Lower lobe of right lung (tissue), 2 donors: Measurements from ENCODE around the gene NUB1. TPM values are rescaled to one million over a fixed set of nuclear protein-coding genes. Genes with fewer than 3 reads are reported as not detected.

Experiments used
- ATAC-seq, 2 donors: fragments of 200-7000 bp; cut with Tn5 transposase; one replicate each; pipeline ENCODE4 v1.9.1; 2020 to 2022; ENCODE audit warnings: mild to moderate bottlenecking in 2 of 2, moderate library complexity in 2 of 2
- DNase-seq: peaks from one replicate; pipeline ENCODE4 v3.0.0-alpha.2; 2020
- H3K27ac ChIP-seq: fragments of 200-600 bp; one replicate; pipeline ENCODE4 v1.8.0; 2022
- H3K27me3 ChIP-seq: fragments of 200-600 bp; one replicate; pipeline ENCODE4 v1.8.0; 2022; ENCODE audit warnings: low read depth
- H3K36me3 ChIP-seq: fragments of 200-600 bp; one replicate; pipeline ENCODE4 v1.8.0; 2022; ENCODE audit warnings: mild to moderate bottlenecking
- H3K4me1 ChIP-seq: fragments of 200-600 bp; one replicate; pipeline ENCODE4 v1.8.0; 2022
- H3K4me3 ChIP-seq: fragments of 200-600 bp; one replicate; pipeline ENCODE4 v1.8.0; 2022; ENCODE audit warnings: mild to moderate bottlenecking
- H3K9me3 ChIP-seq: fragments of 200-600 bp; one replicate; pipeline ENCODE4 v1.8.0; 2022
- intact Hi-C: fragments of 100-400 bp; cut with DNase I; formaldehyde crosslinking; loops from one replicate; pipeline ENCODE4 v1.11.0; 2022
- total RNA-seq: library from RNA; stranded (reverse); fragmentation: NEBNext Ultra II Directional; extraction: Animal tissue kit (Norgen Biotek cat#: 25700); gene quantifications from one replicate; pipeline ENCODE4 v1.2.1, GENCODE V29; 2021
- TF ChIP-seq, protein P1 (sequence below): fragments of 200-600 bp; IDR thresholded peaks from one replicate; pipeline ENCODE4 v1.8.0; 2022; ENCODE audit warnings: antibody characterized with exemption, mild to moderate bottlenecking
- donor health status: DM: no; HTN: yes; CAD: no; lungs with severe emphysema.

Gene NUB1
- total RNA-seq, 1 donor from 2014 or later: 53.7 TPM

DNA sequence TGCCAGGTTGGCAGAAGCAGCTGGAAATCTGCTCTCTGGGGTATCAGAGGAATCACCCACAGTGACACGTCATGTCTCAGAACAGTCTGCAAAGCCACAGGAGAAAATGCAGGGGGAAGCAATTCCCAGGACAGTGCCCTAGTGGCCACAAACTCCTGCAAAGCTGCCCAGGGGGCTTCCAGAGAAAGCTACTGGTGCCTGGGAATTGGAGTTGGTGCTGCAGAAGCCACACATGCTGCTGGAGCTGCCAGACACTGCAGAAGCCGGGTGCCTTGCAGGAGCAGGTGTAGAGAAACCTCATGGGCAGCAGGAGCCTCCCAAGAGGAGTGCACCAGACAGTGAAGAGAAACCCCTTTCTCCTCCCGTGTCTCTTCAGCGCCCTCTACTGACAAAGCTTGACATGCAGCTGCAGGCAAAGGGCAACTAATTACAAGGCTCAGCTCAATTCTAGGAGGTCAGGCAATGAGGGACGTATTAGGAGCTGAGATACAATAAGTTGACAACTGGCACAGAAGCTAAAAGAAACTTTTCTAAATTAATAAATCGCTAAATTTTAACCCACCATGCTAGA lies 30.2 kb upstream of the NUB1 start:
- H3K9me3 ChIP-seq: peaks cover 4% of the 10 kb centered on the region
- DNase-seq (no peak), ATAC-seq (no peak)
- peaks cover 13% of the 10 kb centered on the region for H3K4me1 ChIP-seq
- H3K4me3 ChIP-seq: no peak overlapping the region
- H3K27me3 ChIP-seq: peaks cover 4% of the 10 kb centered on the region
- TF ChIP-seq, protein P1, sequence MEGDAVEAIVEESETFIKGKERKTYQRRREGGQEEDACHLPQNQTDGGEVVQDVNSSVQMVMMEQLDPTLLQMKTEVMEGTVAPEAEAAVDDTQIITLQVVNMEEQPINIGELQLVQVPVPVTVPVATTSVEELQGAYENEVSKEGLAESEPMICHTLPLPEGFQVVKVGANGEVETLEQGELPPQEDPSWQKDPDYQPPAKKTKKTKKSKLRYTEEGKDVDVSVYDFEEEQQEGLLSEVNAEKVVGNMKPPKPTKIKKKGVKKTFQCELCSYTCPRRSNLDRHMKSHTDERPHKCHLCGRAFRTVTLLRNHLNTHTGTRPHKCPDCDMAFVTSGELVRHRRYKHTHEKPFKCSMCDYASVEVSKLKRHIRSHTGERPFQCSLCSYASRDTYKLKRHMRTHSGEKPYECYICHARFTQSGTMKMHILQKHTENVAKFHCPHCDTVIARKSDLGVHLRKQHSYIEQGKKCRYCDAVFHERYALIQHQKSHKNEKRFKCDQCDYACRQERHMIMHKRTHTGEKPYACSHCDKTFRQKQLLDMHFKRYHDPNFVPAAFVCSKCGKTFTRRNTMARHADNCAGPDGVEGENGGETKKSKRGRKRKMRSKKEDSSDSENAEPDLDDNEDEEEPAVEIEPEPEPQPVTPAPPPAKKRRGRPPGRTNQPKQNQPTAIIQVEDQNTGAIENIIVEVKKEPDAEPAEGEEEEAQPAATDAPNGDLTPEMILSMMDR: no peak
- intact Hi-C loops: no loop called here
- no peaks in the 10 kb centered on the region for H3K36me3 ChIP-seq
- H3K27ac ChIP-seq: no peak overlapping the region

DNA sequence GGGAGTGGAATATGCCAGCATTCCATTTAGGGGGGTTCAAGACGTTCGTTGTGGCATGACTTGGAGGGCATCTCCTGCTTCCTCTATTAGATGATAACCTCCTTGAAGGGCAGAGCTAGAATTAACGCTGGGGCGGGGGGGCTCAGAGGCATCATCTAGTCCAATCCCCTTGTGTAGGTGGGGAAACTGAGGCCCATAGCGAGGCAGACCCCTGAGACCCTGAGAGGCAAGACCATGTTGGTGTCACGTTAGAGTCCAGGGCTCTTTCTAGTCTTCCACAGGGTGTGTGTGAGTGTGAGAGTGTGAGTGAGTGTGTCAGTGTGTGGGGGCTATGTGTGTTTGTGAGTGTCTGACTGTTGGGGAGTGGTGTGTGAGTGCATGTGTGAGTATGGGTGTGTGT lies 29.3 kb upstream of the NUB1 start:
- TF ChIP-seq, protein P1: no peak
- H3K9me3 ChIP-seq: peaks cover 4% of the 10 kb centered on the region
- no peak overlapping the region for H3K27ac ChIP-seq
- no peaks in the 10 kb centered on the region for H3K36me3 ChIP-seq
- DNase-seq (no peak), ATAC-seq (no peak)
- no peak overlapping the region for H3K4me3 ChIP-seq
- H3K4me1 ChIP-seq: peaks cover 13% of the 10 kb centered on the region
- intact Hi-C loops: no loop called here
- H3K27me3 ChIP-seq: no peaks in the 10 kb centered on the region

DNA sequence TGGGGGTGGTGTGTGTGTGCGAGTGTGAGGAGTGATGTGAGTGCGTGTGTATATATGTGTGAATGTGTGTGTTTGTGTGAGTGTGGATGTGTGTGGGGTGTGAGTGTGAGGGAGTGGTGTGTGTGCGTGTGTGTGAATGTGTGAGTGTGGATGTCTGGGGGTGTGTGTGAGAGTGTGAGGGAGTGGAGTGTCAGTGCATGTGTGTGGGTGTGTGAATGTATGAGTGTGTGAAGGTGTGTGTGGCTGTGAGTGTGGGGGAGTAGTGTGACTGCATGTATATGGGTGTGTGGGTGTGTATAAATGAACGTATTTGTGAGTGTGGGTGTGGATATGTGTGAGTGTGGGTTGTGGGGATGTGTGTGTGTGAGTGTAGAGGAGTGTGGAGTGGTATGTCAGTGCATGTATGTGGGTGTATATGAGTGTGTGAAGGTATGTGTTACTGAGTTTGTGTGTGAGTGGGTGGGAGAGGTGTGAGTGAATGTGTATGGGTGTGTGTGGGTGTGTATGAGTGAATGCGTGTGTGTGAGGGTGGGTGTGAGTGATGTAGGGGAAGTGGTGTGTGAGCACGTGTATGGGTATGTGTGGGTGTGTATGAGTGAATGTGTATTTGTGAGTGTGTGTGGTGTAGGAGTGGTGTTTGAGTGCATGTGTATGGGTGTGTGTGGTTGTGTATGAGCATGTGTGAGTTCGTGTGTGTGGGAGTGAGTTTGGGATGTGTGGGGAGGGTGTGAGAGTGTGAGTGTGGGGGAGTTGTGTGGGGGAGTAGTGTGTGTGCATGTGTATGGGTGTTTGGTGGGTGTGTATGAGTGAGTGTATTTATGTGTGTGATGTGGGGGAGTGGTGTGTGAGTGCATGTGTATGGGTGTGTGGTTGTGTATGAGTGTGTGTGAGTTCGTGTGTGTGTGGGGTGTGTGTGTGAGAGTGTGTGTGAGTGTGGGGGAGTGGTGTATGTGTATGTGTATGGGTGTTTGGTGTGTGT lies 28.5 kb upstream of the NUB1 start:
- TF ChIP-seq, protein P1: no peak
- Histone ChIP-seq H3K36me3 (no peaks in the 10 kb centered on the region), H3K27me3 (no peaks in the 10 kb centered on the region), H3K4me3 (no peak overlapping the region), H3K4me1 (peaks cover 13% of the 10 kb centered on the region), H3K9me3 (peaks cover 4% of the 10 kb centered on the region), H3K27ac (no peak overlapping the region)
- DNase-seq (no peak), ATAC-seq (peak in 1 of 2 donors; percentile 4)
- intact Hi-C loops: no loop called here

DNA sequence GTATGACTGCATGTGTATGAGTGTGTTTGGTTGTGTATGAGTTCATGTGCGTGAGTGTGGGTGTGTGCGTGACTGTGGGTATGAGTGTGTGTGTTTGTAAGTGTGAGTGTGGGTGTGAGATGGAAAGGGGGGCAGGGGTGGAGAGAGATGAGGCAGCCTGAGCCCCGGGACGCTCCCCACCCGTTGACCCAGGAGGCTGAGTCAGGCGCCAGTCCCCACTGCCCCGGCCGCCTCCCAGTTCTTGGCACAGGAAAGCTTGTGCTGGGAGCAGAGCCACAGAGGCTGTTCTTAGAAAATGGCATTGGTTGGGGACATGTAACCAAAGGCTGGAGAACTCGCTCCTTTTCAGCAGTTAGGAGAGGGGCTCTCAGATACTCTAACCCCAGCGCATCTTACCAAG lies 27.8 kb upstream of the NUB1 start:
- ATAC-seq (peak; percentile 21 to 55), DNase-seq (no peak)
- Histone ChIP-seq H3K4me1 (peaks cover 9% of the 10 kb centered on the region), H3K4me3 (no peak overlapping the region), H3K36me3 (no peaks in the 10 kb centered on the region), H3K27ac (no peak overlapping the region), H3K9me3 (peaks cover 4% of the 10 kb centered on the region), H3K27me3 (no peaks in the 10 kb centered on the region)
- TF ChIP-seq, protein P1: no peak
- intact Hi-C loops: no loop called here

DNA sequence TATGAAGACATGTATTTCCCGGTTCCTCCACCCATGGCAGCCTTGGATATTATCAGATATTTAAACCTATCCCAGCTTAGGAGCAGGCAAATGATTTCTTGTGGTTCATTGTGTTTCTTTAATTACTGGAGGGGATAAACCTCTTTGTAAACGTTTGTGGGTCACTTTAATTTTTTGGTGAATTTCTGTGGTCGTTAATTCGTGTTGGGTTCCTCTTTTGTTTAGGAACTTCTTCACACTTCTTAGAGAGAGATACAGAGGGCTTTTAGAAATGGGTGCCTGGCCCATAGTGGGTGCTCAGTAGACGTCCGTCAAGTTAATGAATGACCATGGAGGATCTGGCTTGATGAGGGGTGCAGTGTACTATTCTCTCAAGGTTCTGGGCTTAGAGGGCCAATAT lies 27.2 kb upstream of the NUB1 start:
- TF ChIP-seq, protein P1: no peak
- H3K27me3 ChIP-seq: no peaks in the 10 kb centered on the region
- peaks cover 7% of the 10 kb centered on the region for H3K4me1 ChIP-seq
- H3K36me3 ChIP-seq: no peaks in the 10 kb centered on the region
- ATAC-seq (no peak), DNase-seq (no peak)
- no peak overlapping the region for H3K4me3 ChIP-seq
- intact Hi-C loops: no loop called here
- peaks cover 8% of the 10 kb centered on the region for H3K9me3 ChIP-seq
- H3K27ac ChIP-seq: no peak overlapping the region
